SK-N-SH (cell line): ENCODE results near the gene TMEM168. TPM values are rescaled to one million over a fixed set of nuclear protein-coding genes. Genes with fewer than 3 reads are reported as not detected.

ENCODE experiments used
- CTCF ChIA-PET: fragments of 300-600, 350-600 bp; formaldehyde crosslinking; extraction: SDS; loops from one replicate; lab custom pipeline; 2021; lab: Yijun Ruan, JAX
- POLR2A ChIA-PET: fragments of 350-600 bp; sonication (Branson Sonifier 250); formaldehyde crosslinking; extraction: SDS; loops from one replicate; lab custom pipeline; 2020; ENCODE audit warnings: antibody characterized with exemption, inconsistent platforms; lab: Yijun Ruan, JAX
- DNase-seq: peaks from one replicate; pipeline ENCODE4 v3.0.0; 2012
- H2AFZ ChIP-seq: fragments of 200-600 bp; sonication (generic); 2 replicates; pipeline ENCODE4 v1.8.1; 2016; ENCODE audit warnings: antibody characterized with exemption, mild to moderate bottlenecking, low read depth
- H3F3A ChIP-seq: fragments of 200-600 bp; sonication (generic); replicated peaks from 2 replicates; pipeline ENCODE3; 2016; ENCODE audit warnings: antibody characterized with exemption, mild to moderate bottlenecking; ENCODE audit not compliant: insufficient read depth
- H3K27ac ChIP-seq, 2 experiments: fragments of 200-500 bp in 1 of 2; fragments of 200-600 bp in 1 of 2; sonication (Bioruptor generic) in 1 of 2; sonication (generic), shearing (Covaris generic) in 1 of 2; 2 replicates each; pipeline versions ENCODE4 v1.5.1 to v1.6.1; 2014 to 2016; ENCODE audit warnings: low read depth in 2 of 2, inconsistent platforms in 1 of 2, low read length in 1 of 2, mild to moderate bottlenecking in 1 of 2, mixed read lengths in 1 of 2
- H3K27me3 ChIP-seq: fragments of 200-600 bp; sonication (generic), shearing (Covaris generic); 2 replicates; pipeline ENCODE4 v1.6.1; 2016; ENCODE audit warnings: mixed run types; ENCODE audit not compliant: insufficient read depth
- H3K36me3 ChIP-seq, 2 experiments: fragments of 200-500 bp in 1 of 2; fragments of 200-600 bp in 1 of 2; sonication (Bioruptor generic) in 1 of 2; sonication (generic) in 1 of 2; replicated peaks in 1 of 2; 2 replicates each; pipeline versions ENCODE3 to v1.5.1; 2014 to 2016; ENCODE audit warnings: low read length in 1 of 2, mild to moderate bottlenecking in 1 of 2; ENCODE audit not compliant: insufficient read depth in 2 of 2, control insufficient read depth in 1 of 2
- H3K4me1 ChIP-seq, 2 experiments: fragments of 200-500 bp in 1 of 2; fragments of 200-600 bp in 1 of 2; sonication (Bioruptor generic) in 1 of 2; sonication (generic), shearing (Covaris generic) in 1 of 2; 2 replicates each; pipeline versions ENCODE4 v1.5.1 to v1.6.1; 2014 to 2016; ENCODE audit warnings: low read depth in 1 of 2, low read length in 1 of 2, mixed run types in 1 of 2; ENCODE audit not compliant: insufficient read depth in 2 of 2, control insufficient read depth in 1 of 2
- H3K4me2 ChIP-seq: fragments of 200-600 bp; sonication (generic), shearing (Covaris generic); 2 replicates; pipeline ENCODE4 v1.6.1; 2017; ENCODE audit warnings: mixed run types
- H3K4me3 ChIP-seq, 2 experiments: fragments of 200-500 bp in 1 of 2; fragments of 200-600 bp in 1 of 2; sonication (Bioruptor generic) in 1 of 2; sonication (generic), shearing (Covaris generic) in 1 of 2; 2 replicates each; pipeline versions ENCODE4 v1.5.1 to v1.8.1; 2014 to 2016; ENCODE audit warnings: low read depth in 2 of 2, inconsistent platforms in 1 of 2, low read length in 1 of 2, mild to moderate bottlenecking in 1 of 2, mixed read lengths in 1 of 2, moderate library complexity in 1 of 2
- H3K79me2 ChIP-seq: fragments of 200-600 bp; sonication (generic); 2 replicates; pipeline ENCODE4 v1.8.1; 2017; ENCODE audit warnings: mild to moderate bottlenecking; ENCODE audit not compliant: insufficient read depth
- H3K9ac ChIP-seq: fragments of 200-600 bp; sonication (generic); 2 replicates; pipeline ENCODE4 v1.6.1; 2017; ENCODE audit warnings: mixed run types
- H3K9me2 ChIP-seq: fragments of 200-600 bp; sonication (generic); 2 replicates; pipeline ENCODE4 v1.6.1; 2017; ENCODE audit warnings: mixed run types
- H3K9me3 ChIP-seq: fragments of 200-600 bp; sonication (generic); 2 replicates; pipeline ENCODE4 v1.6.1; 2017; ENCODE audit warnings: mixed run types, mild to moderate bottlenecking, moderate library complexity
- H4K20me1 ChIP-seq: fragments of 200-600 bp; sonication (generic); 2 replicates; pipeline ENCODE4 v1.6.1; 2017; ENCODE audit warnings: mild to moderate bottlenecking, mixed run types; ENCODE audit not compliant: insufficient read depth
- GATA2 ChIP-seq: sonication (generic); formaldehyde crosslinking; IDR thresholded peaks from 2 replicates; pipeline ENCODE4 v1.5.0; 2020; ENCODE audit warnings: mild to moderate bottlenecking, missing genetic modification reagents
- RAD21 ChIP-seq: IDR thresholded peaks from 2 replicates; pipeline ENCODE4 v1.6.1; 2012; ENCODE audit warnings: mild to moderate bottlenecking, low read length
- RCOR1 ChIP-seq: fragments of 150-350 bp; IDR thresholded peaks from 2 replicates; pipeline ENCODE4 v1.6.1; 2017; ENCODE audit warnings: antibody characterized with exemption, low read length
- REST ChIP-seq: IDR thresholded peaks from 2 replicates; pipeline ENCODE4 v1.6.1; 2012; ENCODE audit warnings: mild to moderate bottlenecking, low read depth, low read length, moderate library complexity
- SMC3 ChIP-seq: IDR thresholded peaks from 2 replicates; pipeline ENCODE4 v1.6.1; 2012; ENCODE audit warnings: low read depth, low read length, improper control_type of control experiment
- YY1 ChIP-seq: IDR thresholded peaks from 2 replicates; pipeline ENCODE4 v1.4.0; 2012; ENCODE audit warnings: low read depth, mild to moderate bottlenecking
- WGBS: methylation state at CpG from one replicate; pipeline ENCODE4 v1.1.6; 2017; ENCODE audit warnings: low lambda C conversion rate; 5-methylcytosine and 5-hydroxymethylcytosine counted together
- polyA plus RNA-seq, 3 experiments: library from polyadenylated mRNA; depleted of rRNA; stranded (reverse); fragments of >200 nt; gene quantifications; 2 replicates each; pipeline ENCODE4 v1.2.3, GENCODE V29; 2012
- TF ChIP-seq, protein P1 (sequence below): IDR thresholded peaks from 2 replicates; pipeline ENCODE4 v1.4.0; 2012; ENCODE audit warnings: low read depth
- TF ChIP-seq, protein P2 (sequence below): fragments of 150-350 bp; IDR thresholded peaks from 2 replicates; pipeline ENCODE4 v1.6.1; 2016; ENCODE audit warnings: mild to moderate bottlenecking, low read depth, low read length

Gene TMEM168
- polyA plus RNA-seq, 1 of the 3 experiments (the other 2 are of a cell fraction): 32.2 TPM

DNA sequence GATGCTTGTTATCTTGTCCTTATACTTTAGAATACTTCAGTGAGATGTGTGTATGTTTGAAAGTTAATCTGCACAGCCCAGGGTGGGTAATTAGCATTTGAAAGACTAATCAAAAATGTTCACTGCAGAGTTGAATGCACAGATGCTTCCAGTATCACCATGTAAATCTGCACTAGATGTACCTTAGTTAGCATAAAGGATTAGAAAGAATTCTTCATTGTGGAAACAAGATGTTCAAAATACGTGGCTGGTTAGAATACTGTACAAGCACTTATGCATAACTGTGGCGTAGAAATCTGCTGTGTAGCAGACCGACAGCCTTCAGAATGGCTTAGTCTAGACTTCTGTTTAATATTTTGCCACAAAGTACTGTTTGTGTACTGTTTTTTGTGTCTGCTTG is 2.2 kb upstream of the TMEM168 start:
- Histone ChIP-seq H3K9ac (no peak overlapping the region), H3K27ac (no peak overlapping the region), H3K27me3 (no peaks in the 10 kb centered on the region), H3K9me2 (no peaks in the 10 kb centered on the region), H3K36me3 (no peaks in the 10 kb centered on the region), H3K9me3 (no peaks in the 10 kb centered on the region), H3K4me3 (no peak overlapping the region), H2AFZ (0 out of 2 replicates have a peak overlapping the region, but pooled peaks have one; percentile 5), H3K4me2 (no peak overlapping the region), H3K4me1 (peaks cover 0 to 14% of the 10 kb centered on the region in 2 experiments; a peak in 2 of 4 replicates), H3F3A (peaks cover 8% of the 10 kb centered on the region), H4K20me1 (no peaks in the 10 kb centered on the region), H3K79me2 (peaks cover 17% of the 10 kb centered on the region)
- ChIA-PET CTCF (no interaction called here), POLR2A (no interaction called here)
- TF ChIP-seq, protein P1, sequence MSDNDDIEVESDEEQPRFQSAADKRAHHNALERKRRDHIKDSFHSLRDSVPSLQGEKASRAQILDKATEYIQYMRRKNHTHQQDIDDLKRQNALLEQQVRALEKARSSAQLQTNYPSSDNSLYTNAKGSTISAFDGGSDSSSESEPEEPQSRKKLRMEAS: no peak
- TF ChIP-seq RAD21: no peak
- TF ChIP-seq, protein P2, sequence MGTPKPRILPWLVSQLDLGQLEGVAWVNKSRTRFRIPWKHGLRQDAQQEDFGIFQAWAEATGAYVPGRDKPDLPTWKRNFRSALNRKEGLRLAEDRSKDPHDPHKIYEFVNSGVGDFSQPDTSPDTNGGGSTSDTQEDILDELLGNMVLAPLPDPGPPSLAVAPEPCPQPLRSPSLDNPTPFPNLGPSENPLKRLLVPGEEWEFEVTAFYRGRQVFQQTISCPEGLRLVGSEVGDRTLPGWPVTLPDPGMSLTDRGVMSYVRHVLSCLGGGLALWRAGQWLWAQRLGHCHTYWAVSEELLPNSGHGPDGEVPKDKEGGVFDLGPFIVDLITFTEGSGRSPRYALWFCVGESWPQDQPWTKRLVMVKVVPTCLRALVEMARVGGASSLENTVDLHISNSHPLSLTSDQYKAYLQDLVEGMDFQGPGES: no peak
- no peak for TF ChIP-seq RCOR1
- TF ChIP-seq GATA2 (CRISPR knock-in tag): no peak
- 89% methylated on average over 3 of the region's 3 CpGs for WGBS
- no peak for DNase-seq

GRCh38 chr7:112791465-112792168 is 1.4 kb upstream of the TMEM168 start:
- H3F3A ChIP-seq: peaks cover 8% of the 10 kb centered on the region
- no peaks in the 10 kb centered on the region for H3K36me3 ChIP-seq
- TF ChIP-seq SMC3 (no peak), YY1 (no peak), REST (no peak)
- no peaks in the 10 kb centered on the region for H3K9me3 ChIP-seq
- peaks cover 0 to 14% of the 10 kb centered on the region in 2 experiments; a peak in 2 of 4 replicates for H3K4me1 ChIP-seq
- H3K27ac ChIP-seq: no peak overlapping the region
- H3K27me3 ChIP-seq: no peaks in the 10 kb centered on the region
- ChIA-PET CTCF (no interaction called here), POLR2A (no interaction called here)
- H3K4me3 ChIP-seq: no peak overlapping the region
- no peak overlapping the region for H3K9ac ChIP-seq
- WGBS: 91% methylated on average over 15 of the region's 15 CpGs
- DNase-seq: no peak
- no peaks in the 10 kb centered on the region for H4K20me1 ChIP-seq
- H3K9me2 ChIP-seq: no peaks in the 10 kb centered on the region
- H2AFZ ChIP-seq: 0 out of 2 replicates have a peak overlapping the region, but pooled peaks have one; percentile 5
- peaks cover 25% of the 10 kb centered on the region for H3K79me2 ChIP-seq
- H3K4me2 ChIP-seq: no peak overlapping the region
